Breast epithelium (tissue), 4 donors: ENCODE measurements around the gene LAMC2. TPM values are rescaled to one million over a fixed set of nuclear protein-coding genes. Genes with fewer than 3 reads are reported as not detected.

ENCODE experiments used
- DNase-seq, 2 donors: peaks; one replicate each; pipeline ENCODE4 v3.0.0-alpha.2; 2019; ENCODE audit warnings: low spot score in 2 of 2
- H3K27ac ChIP-seq, 2 donors: fragments of 200-600 bp; sonication (generic) in 1 of 2; one replicate each; pipeline ENCODE4 v1.5.1; 2016 to 2019; ENCODE audit warnings: mild to moderate bottlenecking in 1 of 2
- H3K27me3 ChIP-seq, 2 donors: fragments of 200-600 bp; sonication (generic) in 1 of 2; one replicate each; pipeline versions ENCODE4 v1.5.1 to v1.6.0; 2017 to 2019; ENCODE audit warnings: control low read depth in 1 of 2, mild to moderate bottlenecking in 1 of 2
- H3K36me3 ChIP-seq: fragments of 200-600 bp; one replicate; pipeline ENCODE4 v1.5.1; 2019
- H3K4me1 ChIP-seq, 2 donors: fragments of 200-600 bp; sonication (generic); one replicate each; pipeline ENCODE4 v1.5.1; 2016 to 2019; ENCODE audit warnings: control low read depth in 1 of 2
- H3K4me3 ChIP-seq, 3 donors: fragments of 200-600 bp; sonication (generic); 1 replicate in 2 of 3; 2 replicates in 1 of 3; pipeline ENCODE4 v1.5.1; 2016 to 2019; ENCODE audit warnings: mild to moderate bottlenecking in 3 of 3, moderate library complexity in 2 of 3
- H3K9me3 ChIP-seq, 2 donors: fragments of 200-600 bp; sonication (generic) in 1 of 2; one replicate each; pipeline ENCODE4 v1.5.1; 2016 to 2019; ENCODE audit warnings: control low read depth in 1 of 2
- CTCF ChIP-seq, 3 donors: fragments of 450-650 bp; IDR thresholded peaks; one replicate each; pipeline ENCODE4 v1.5.1; 2016 to 2017; ENCODE audit warnings: antibody characterized with exemption in 3 of 3, mild to moderate bottlenecking in 3 of 3, moderate library complexity in 3 of 3
- POLR2A ChIP-seq: fragments of 450-650 bp; IDR thresholded peaks from one replicate; pipeline ENCODE4 v1.6.1; 2016; ENCODE audit warnings: antibody characterized with exemption, mild to moderate bottlenecking, moderate library complexity
- POLR2AphosphoS5 ChIP-seq, 3 donors: sonication (generic); formaldehyde crosslinking; IDR thresholded peaks; one replicate each; pipeline ENCODE4 v1.6.1; 2017; ENCODE audit warnings: antibody characterized with exemption in 3 of 3
- intact Hi-C: fragments of 100-400 bp; cut with DNase I; formaldehyde crosslinking; loops from one replicate; pipeline ENCODE4 v1.15.1; 2023; ENCODE audit warnings: low total_unique reads
- total RNA-seq, 3 donors: library from RNA; depleted of rRNA; stranded (reverse); fragments of >200 nt; gene quantifications; one replicate each; pipeline ENCODE4 v1.1.0, GENCODE V29; 2016

LAMC2 gene
- total RNA-seq, 3 donors from 2014 or later, result 3.0 to 20.3 (median 16.4) TPM

GRCh38 chr1:183291802-183292514 is 105.9 kb downstream of the LAMC2 start:
- intact Hi-C loops, result no loop called here
- no peak overlapping the region for H3K4me3 ChIP-seq
- H3K36me3 ChIP-seq, result no peaks in the 10 kb centered on the region
- TF ChIP-seq POLR2AphosphoS5 (IDR thresholded peaks at IDR 0.05), result no peak
- no peak for TF ChIP-seq CTCF (IDR thresholded peaks at IDR 0.05)
- no peak for TF ChIP-seq POLR2A
- H3K9me3 ChIP-seq, result no peaks in the 10 kb centered on the region
- DNase-seq, result peak in 1 of 2 donors; percentile 45
- no peaks in the 10 kb centered on the region for H3K27me3 ChIP-seq
- H3K4me1 ChIP-seq, result no peaks in the 10 kb centered on the region
- H3K27ac ChIP-seq, result peak overlapping the region; percentile 68 to 80

GRCh38 chr1:183293241-183293640 is 107.2 kb downstream of the LAMC2 start:
- no peak overlapping the region for H3K27ac ChIP-seq
- no peak overlapping the region for H3K4me3 ChIP-seq
- no peaks in the 10 kb centered on the region for H3K4me1 ChIP-seq
- no peak for TF ChIP-seq CTCF (IDR thresholded peaks at IDR 0.05)
- no peak for TF ChIP-seq POLR2AphosphoS5 (IDR thresholded peaks at IDR 0.05)
- no peak for TF ChIP-seq POLR2A
- H3K27me3 ChIP-seq, result no peaks in the 10 kb centered on the region
- no peak for DNase-seq
- intact Hi-C loops, result no loop called here
- H3K36me3 ChIP-seq, result no peaks in the 10 kb centered on the region
- H3K9me3 ChIP-seq, result no peaks in the 10 kb centered on the region

- intact Hi-C loops, result no loop called here
- no peaks in the 10 kb centered on the region for H3K27me3 ChIP-seq
- H3K4me1 ChIP-seq, result no peaks in the 10 kb centered on the region
- no peaks in the 10 kb centered on the region for H3K36me3 ChIP-seq
- no peaks in the 10 kb centered on the region for H3K9me3 ChIP-seq
- H3K27ac ChIP-seq, result no peak overlapping the region
- DNase-seq, result no peak
- no peak overlapping the region for H3K4me3 ChIP-seq
- TF ChIP-seq POLR2A (no peak), POLR2AphosphoS5 (IDR thresholded peaks at IDR 0.05) (no peak)
These were observed 107.8 kb downstream of the LAMC2 start for GRCh38 chr1:183293876-183294275.

Other genes with a start within 250 kb of the LAMC2 start
- under 1 TPM in 1 of 3 donors, not detected in 2; 0.80 TPM for gene SHCBP1L, start 233.1 kb upstream of the LAMC2 start, total RNA-seq
- gene LAMC1, start 162.8 kb upstream of the LAMC2 start, total RNA-seq, result 100 to 1,000 TPM; 125 to 679 (median 249) TPM
- 1 to 10 TPM in 2 of 3 donors, under 1 TPM in 1; 0.29 to 2.4 (median 1.6) TPM for gene NMNAT2, start 232.1 kb downstream of the LAMC2 start, total RNA-seq